Activated T-cell treated with anti-CD3 and anti-CD28 coated beads, Interleukin-2, amount 50 U/mL, for 1 hour (primary cell): ENCODE data around the gene C20orf204.

Experiments
- DNase-seq: peaks from one replicate; pipeline ENCODE4 v3.0.0-alpha.2; 2020

Gene C20orf204

DNA sequence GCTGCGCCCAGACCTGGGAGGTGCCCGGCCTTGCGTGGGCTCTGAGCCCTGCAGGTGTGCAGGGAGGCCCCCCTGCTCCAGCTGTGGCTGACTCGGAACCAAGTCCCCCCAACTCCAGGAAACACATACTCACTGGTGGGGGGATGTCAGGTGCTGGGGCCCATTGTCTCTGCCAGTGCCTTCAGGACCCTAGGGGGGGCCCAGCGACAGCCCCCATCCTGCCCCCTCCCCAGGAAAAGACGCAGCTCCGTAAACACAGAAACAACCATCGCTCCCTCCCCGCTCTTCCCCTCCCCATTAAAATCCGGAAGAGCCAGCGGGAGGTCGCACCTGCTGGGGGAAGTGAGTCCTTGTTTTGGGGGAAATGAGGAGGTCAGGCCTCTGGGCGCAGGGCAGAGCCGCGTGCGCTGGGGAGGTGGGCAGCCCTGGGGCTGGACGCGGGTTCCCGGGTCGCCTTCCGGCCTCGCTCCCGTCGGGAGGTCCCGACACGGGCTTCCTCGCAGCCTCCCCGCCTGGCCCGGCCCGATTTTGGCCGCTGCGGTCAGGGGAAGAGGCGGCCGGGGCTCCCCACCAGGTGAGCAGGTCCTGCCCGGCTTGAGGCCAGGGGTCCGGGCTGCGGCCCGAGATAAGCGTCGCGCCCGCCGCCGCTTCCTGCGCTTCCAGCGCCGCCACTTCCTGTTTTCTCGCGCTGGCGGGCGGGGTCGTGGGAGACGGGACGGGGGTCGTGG is 6.2 kb downstream of the C20orf204 start:
- DNase-seq = no peak

DNA sequence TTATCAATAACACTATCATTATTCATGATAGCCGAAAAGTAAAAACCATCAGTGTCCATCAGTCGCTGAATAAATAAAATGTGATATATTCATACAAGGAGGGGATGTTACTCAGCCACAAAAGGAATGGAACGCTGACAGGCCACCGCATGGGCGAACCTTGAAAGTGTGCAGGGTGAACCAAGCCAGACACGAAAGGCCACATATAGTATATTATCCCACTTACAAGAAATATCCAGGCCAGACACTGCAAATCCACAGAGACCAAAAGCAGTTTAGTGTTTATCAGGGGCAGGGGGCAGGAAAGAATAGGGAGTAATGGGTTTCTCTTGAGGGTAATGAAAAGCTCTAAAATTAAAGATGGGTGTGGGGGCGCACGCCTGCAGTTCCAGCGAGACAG is 7.8 kb downstream of the C20orf204 start:
- DNase-seq = no peak

DNA sequence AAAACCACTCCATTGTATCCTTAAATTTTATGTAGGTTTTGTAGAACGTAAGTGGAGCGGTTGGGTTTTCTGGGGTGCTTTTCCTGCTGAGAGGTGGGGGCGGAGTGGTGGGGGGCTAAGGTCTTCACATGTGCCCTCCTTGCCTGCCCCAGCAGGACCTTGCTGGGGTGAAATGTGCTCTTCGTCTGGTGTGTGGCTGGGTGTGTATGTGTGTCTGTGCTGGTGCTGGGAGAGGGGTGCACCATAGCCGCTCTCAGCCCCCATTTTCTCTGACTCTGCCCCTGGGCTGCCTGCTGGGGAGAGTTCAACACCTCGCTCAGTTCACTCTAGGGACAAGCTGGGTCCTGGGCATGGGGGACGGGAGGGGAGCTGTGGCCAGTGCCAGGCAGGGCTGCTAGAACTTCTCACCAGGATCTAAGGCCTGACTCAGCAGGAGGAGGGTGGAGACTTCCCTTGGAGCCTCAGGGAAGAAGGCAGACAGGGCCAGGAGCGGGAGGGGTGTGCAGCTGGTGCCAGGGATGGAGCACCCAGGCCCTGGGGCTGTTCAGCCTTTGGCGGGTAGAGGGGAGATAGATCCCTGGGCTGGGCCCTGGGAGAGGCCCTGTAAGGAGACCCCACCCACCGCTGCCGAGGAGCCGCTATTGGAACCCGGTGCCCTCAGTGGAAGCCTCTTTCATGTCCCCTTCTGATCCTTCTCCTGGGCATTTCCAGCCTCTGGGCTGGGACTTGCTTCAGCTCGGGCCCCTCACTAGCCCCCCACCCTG is 8.7 kb downstream of the C20orf204 start:
- no peak for DNase-seq

DNA sequence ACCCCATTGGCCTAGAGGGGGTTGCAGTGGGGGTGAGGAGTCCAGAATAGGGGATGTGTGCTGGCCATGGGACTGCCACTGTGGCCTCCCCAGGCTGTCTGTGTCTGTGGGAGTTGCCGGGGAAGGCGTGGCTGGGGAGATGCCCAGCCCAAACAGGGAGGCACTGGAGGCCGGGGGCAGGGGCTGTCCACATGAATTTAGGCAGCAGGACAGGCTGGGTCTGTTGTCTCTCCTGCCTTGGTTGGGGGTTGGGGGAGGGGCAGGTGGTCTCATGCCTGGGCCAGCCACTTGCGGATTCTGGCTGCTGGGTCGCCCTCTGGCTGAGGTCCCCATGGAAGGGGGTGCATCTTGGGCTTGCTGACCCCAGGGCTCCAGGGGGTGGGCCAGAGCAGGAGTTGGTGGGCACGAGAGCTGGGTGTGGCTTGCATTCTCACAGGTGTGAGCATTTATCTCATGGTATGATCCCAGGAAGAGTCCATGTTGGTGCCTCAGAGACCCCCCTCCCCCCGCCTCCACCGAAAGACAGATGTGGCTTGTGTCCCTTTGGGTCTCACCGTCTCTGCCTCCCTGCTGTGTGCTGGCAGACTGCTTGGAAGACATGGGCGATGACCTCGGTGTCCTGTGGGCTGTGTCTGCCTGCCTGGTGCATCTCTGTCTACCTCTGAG is 9.5 kb downstream of the C20orf204 start:
- DNase-seq = no peak

DNA sequence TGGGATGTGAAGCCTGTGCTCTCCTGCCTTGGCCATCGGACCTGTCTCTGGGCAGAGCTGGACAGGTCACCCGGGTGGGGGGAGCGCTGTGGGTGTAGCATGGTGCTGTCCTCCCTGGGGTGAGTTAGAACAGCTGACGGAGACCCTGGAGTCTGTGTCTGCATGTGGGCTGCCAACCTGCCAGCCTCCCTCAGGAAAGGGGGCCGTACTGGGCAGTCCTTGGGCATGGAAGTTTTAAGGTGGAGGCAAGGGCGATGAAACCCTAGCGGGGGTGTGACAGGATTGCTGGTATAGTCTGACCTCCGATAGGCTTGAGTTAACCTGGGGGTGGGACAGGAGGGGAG is 11.0 kb downstream of the C20orf204 start:
- no peak for DNase-seq

DNA sequence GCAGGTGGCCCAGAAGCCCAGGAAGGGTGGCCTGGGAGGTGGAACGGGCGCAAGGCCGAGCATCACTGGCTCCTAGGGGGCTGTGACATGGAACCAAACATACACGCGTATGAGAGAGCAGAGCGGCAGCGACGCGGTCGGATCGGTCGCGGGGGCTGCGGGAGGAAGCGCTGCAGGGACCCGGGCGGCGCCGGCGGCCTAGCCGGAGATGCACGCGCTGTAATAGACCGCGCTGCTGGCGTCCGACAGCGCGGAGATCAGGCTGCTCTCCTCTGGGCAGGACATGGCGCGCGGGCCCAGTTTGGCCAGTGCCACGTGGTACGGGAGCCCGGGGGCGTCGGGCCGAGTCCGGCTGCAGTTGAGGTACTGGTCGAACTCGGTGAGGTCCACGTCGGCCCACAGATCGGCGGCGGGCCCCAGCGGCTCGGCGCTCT is 12.0 kb downstream of the C20orf204 start:
- no peak for DNase-seq

DNA sequence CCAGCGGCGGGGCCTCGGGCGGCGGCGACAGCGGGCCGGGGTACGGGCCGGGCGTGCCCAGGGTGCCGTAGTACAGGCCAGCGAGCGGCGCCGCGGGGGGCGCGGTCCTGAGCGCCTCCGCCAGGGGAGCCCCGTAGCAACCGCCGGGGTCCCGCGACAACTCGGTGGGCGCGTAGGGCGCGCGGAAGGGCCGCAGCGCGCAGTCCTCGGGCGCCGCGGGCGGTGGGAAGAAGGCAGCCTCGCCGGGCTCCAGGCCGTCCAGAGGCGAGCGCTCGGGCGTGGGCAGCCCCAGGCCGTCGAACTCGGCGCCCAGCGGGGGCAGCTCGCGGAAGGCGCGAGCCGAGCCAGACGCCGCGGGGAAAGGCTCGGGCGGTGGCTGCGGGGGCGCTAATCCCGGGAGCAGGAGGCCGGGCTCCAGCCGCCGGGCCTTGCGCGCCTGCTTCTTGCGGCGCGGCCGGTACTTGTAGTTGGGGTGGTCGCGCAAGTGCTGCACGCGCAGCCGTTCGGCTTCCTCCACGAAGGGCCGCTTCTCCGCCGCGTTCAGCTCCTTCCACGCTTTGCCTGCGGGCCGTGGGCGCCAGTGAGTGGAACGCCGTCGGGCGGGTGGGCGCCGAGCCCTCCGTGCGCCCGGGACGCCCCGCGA is 12.5 kb downstream of the C20orf204 start:
- DNase-seq = no peak

DNA sequence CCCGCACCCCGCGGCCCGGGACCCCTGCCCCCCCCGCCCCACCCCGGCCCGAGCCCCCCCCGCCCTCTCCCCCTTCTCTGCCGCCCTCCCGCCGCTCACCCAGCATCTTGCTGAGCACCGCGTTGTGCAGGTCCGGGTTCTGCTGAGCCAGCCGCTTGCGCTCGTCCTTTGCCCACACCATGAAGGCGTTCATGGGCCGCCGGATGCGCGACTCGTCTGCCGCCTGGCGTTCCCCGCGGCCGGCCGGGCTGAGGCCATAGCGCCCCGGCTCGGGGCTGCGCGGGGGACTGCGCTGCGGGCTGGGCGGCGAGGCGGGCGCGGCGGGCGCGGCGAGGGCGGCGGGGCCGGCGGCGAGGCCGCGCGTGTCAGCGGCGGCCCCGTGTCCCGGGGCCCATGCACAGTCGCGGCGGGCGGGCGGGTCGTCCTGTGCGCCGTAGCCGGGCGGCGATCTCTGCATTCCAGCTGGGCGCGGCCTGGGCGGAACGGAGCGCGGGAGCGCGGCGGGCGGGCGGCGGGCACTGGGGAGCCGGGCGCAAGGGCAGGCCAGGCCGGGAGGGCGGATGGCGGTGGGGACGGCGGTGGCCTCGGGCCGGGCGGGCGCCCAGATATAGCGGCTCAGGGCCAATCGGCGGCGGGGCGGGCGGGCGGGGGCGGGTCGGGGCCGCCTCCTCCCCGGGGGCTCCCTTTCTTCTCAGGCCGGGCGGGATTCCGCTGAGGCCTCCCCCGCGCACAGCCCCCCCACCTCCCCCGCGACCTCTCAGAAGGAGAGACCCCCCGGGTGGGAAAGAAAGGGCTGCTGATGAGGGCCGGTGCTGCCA is 13.3 kb downstream of the C20orf204 start, which contains the start of gene SOX18:
Gene SOX18, minus strand, starts transcription at position 580 of the 818 bp plus-strand sequence. Its CDS starts 123 bp downstream, at position 457.
- no peak for DNase-seq

DNA sequence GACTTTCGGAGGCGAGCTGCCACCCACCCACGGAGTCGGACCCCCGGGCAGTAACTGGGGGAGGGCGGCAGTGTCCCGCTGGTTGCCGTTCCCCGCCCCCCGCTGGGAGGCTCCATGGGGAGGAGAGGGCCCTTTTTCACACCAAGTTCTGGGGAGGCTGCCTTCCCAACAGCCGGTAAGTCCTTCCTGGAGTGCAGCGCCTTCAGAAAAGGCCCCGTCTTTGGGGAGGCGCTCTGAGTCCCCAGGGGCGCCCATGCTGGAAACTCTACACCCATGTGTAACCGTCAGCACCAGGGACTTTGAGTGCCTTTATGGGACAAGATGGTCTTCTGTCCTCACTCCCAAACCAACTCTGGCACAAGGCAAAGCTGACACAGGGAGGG is 13.9 kb downstream of the C20orf204 start:
- DNase-seq = no peak

DNA sequence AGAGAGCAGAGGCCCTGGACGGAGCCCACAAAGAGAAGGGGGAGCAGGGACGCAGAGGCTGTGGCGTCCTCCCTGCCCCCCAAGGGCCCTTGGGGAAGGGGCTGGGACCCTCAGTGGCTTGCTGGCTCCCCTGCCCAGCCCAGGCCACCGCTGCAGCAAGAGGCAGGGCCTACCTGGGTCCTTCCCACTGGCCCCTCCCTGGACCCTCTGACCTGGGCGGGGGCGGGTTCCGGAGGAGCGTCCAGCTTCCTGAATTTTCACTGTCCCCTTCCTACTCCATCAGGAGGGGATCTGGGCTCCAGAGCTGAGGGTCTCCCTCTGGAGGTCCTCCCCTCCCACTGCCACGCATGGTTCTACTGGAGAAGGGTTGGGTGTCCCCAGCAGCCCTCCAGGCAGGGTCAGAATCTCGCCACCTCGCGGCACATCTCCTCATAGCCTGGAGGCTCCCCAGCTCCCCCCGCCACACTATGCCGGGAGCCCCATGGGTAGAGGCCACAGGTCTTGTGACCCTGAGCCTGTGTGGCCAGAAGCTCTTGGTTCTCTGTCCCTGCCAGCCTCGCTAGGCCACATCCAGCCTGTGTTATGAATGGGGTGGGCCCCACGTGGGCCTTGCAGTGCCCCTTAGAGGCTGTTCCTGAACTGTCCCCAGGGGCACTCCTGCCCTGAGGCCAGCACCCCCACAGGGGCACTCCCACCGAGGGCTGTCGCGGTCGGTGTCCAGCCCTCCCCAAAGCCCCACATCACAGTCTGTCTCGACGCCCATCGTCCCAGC is 14.5 kb downstream of the C20orf204 start:
- DNase-seq = no peak

DNA sequence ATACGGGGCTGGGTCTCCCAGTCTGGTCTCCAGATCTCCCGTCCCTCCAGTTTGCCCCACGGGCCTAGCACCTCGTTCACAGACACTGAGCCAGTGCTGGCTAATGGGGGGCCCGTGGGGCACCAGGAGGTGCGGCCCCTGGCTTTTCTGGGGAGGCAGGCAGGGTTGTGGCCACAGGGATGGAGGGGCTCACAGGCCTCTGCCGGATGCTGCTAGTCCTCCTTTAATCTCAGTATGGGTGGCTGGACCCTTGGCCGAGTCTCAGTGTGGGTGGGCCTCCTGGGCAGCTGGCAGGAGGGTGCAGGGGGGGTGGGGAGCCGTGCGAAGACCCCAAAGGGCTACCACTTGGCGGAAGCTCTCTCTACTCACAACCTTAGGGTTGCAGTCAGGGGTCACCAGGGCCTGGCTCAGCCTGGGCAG is 15.1 kb downstream of the C20orf204 start:
- no peak for DNase-seq

DNA sequence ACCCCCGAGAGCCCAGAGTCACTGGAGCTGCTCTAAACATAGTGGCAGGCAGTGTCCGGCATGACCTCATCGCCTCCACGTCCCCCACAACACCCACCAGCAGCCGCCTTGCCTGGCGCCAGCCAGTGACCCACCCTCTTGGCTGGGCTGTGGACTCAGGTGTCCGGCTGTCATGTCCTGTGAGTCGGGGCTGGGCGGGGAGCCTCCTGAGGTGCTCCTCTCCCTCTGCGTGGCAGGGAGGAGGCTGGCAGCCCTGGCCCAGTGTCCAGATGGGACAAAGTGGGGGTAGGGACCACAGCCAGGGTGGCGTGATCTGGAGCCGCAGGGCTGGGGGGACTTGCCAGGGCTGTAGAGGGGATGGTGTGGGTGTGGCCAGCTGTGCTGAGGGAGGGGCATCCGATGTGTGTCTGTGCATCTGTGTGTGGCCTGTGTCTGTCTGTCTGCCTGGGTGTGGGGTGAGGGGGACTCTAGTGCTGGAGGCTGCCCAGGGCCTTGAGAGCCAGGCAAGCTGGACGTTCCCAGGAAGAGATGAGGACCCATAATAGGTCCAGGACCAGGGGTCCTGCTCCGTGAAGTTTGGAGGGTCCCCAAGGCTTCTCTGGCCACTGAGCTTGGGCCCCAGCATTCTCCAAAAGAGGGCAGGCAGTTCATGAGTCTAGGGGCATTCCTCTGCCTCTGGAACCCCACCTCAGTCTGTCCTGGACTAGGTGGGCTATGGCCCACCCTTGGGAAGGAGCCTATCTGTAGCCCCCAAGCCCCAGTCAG is 15.8 kb downstream of the C20orf204 start:
- no peak for DNase-seq

DNA sequence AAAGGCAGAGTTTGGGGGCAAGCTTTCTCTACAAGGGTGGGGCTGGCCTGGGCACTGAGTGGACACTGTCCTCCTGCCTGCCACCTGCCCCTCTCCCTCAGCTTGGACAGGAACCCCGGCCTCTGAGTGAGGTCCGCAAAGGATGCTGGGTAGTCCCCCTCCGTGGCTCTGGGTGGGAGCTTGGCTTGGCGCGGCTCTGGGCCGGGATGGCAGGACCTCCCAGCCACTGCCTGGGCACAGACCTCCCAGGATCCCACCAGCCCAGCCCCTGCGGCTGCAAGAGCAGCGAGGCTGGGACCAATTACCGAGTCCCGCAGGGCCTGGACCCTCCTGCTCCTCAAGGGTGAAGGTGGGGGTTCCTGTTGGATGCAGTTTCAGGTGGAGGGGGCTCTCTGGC is 16.3 kb downstream of the C20orf204 start:
- no peak for DNase-seq

DNA sequence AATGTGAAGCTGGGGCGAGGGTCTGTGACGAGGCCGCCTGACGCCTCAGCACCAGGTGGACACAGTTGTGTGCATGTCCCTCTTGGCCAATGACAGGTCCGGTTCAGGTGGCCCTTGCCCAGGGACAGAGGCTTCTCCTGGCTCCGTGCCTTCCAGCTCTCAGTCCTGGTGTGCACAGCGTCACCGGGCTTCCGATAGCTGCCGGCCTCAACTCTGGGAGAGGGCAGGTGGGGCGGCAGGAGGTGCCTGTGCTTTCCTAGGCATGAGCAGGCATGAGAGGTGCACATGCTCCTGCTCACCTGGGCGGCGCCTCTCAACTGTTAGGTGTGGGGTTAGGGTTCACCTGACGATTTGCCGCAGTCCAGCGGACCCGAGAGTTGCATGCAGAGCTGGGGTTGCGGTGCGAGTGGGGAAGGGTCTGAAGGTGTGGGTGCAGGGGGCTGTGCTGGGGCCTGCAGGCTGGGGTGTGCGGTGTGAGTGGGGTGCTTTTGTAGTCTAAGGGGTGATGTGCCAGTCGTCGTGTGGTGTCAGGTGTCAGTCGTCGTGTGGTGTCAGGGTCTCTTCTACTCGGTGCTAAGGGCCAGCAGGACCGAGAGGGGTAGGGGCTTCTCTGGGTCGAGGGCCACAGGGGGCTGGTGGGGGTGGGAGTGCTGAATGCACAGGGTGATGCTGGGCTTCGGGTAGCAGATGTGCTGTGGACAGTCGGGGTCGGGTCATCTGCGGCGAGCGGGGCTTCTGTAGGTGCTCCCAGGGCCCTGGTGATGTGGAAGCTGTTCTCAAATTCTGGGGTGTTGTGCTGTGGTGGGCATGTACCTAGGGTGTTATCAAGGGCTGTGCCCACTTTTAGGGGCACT is 17.2 kb downstream of the C20orf204 start:
- DNase-seq = no peak

DNA sequence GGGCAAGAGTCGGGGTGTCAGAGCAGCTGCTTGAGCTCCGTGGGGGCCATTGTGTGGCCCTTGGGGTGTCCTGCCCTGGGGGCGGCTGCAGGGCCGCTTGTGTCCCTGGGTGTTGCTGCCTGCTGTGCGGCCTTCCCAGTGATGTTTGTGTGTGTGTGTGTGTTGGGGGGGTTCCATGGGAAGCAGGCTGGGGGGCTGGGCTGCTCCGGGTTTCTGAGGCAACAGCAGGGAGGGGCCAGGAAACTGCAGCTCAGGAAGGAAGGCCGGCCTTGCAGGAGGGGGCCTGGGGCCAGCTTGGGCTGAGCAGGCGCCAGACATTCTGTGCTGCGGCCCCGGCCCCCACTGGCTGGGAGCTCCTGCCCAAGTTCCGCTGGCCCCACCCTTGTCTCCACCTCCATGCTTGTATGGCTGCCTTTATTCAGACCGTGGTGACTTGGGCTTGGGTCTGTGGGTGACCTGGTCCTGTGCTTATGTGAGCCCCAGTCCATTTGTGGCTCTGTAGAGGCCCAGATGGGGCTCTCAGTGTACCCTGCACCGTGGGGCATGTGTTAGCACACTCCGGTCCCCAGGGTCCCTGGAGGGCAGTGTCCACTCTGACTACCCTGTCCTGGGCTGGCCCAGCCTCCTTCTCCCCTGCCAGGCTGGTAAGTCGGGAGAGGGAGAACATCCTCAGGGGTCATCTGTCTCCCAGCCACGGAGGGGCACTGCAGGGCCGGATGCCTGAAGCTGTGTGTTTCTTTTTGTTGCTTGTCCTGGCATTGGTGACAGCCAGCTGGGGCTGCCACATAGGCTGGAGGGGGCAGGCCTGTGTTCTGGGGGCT is 18.1 kb downstream of the C20orf204 start:
- DNase-seq = no peak

DNA sequence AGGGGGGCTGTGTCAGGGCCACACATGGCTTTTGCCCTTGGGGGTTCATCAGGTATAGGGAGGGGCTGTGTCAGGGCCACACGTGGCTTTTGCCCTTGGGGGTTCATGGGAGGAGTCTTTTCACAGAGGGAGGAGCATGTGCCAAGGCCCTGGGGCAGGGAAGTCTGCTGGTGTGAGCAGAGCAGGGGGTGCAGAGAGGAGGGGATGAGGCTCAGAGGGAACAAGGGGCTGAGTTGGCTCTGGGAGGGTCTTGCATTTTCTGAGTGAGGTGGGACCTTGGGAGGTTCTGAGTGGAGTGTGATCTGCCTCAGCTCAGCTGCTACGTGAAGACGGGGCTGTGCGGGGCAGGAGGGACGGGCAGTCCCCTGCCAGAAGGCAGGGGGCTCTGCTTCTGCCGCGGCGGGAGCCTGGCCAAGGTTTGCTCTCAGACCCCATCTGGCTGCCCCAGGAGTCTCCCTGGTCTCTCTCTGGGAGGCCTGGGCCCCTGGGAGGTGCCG is 19.5 kb downstream of the C20orf204 start:
- DNase-seq = no peak

DNA sequence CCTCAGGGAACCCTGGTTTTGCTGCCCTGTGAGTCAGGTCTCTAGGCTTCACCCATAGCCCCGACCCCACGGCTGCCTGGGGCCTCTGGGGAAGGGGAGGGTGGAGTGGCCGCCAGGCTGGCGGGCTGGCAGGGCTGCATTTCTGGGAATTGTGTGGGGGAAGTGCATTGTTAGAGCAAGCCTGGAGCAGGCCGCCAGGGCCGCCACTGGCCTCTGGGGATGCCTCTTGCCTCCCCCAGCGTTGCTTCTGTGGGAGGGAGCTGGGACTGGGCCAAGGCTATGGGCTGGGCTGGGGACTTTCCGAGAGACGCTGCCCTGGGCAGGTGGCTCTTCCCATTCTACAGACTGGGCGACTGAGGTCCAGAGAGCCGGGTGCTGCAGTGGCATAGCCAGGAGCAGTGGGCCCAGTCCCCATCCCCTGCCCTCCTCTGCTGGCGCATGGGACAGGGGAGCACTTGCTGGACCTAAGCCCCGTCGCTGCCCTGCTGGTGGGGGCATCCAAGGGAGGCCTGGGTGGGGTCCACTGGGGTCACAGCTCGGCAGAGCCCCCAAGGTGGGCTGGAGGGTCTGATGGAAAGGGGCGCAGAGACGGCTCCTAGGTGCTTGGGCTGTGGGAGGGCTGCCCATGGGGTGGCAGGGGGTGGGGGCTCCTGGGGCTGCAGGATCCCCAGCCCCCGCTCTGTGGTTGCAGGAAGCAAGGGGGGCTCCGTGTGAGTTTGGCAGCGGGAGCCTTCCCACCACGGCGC is 20.1 kb downstream of the C20orf204 start:
- DNase-seq = no peak

DNA sequence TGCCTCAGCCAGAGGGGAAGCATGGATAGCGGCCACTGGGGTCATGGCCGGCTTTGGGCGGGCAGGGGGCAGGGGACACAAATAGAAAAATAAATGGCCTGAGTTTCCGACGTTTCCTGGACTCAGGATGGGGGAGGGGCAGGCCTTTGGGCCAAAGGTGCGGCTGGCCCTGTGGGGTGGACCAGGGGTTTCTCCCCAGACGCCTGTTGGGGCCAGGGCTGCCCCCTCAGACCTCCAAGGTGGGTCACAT is 20.6 kb downstream of the C20orf204 start:
- no peak for DNase-seq
